SK-N-SH (cell line): ENCODE results near the gene SSTR5. TPM values are rescaled to one million over a fixed set of nuclear protein-coding genes. Genes with fewer than 3 reads are reported as not detected.

ENCODE experiments used
- CTCF ChIA-PET: fragments of 300-600, 350-600 bp; formaldehyde crosslinking; extraction: SDS; loops from one replicate; lab custom pipeline; 2021; lab: Yijun Ruan, JAX
- POLR2A ChIA-PET: fragments of 350-600 bp; sonication (Branson Sonifier 250); formaldehyde crosslinking; extraction: SDS; loops from one replicate; lab custom pipeline; 2020; ENCODE audit warnings: antibody characterized with exemption, inconsistent platforms; lab: Yijun Ruan, JAX
- DNase-seq: peaks from one replicate; pipeline ENCODE4 v3.0.0; 2012
- H2AFZ ChIP-seq: fragments of 200-600 bp; sonication (generic); 2 replicates; pipeline ENCODE4 v1.8.1; 2016; ENCODE audit warnings: antibody characterized with exemption, mild to moderate bottlenecking, low read depth
- H3F3A ChIP-seq: fragments of 200-600 bp; sonication (generic); replicated peaks from 2 replicates; pipeline ENCODE3; 2016; ENCODE audit warnings: antibody characterized with exemption, mild to moderate bottlenecking; ENCODE audit not compliant: insufficient read depth
- H3K27ac ChIP-seq, 2 experiments: fragments of 200-500 bp in 1 of 2; fragments of 200-600 bp in 1 of 2; sonication (Bioruptor generic) in 1 of 2; sonication (generic), shearing (Covaris generic) in 1 of 2; 2 replicates each; pipeline versions ENCODE4 v1.5.1 to v1.6.1; 2014 to 2016; ENCODE audit warnings: low read depth in 2 of 2, inconsistent platforms in 1 of 2, low read length in 1 of 2, mild to moderate bottlenecking in 1 of 2, mixed read lengths in 1 of 2
- H3K27me3 ChIP-seq: fragments of 200-600 bp; sonication (generic), shearing (Covaris generic); 2 replicates; pipeline ENCODE4 v1.6.1; 2016; ENCODE audit warnings: mixed run types; ENCODE audit not compliant: insufficient read depth
- H3K36me3 ChIP-seq, 2 experiments: fragments of 200-500 bp in 1 of 2; fragments of 200-600 bp in 1 of 2; sonication (Bioruptor generic) in 1 of 2; sonication (generic) in 1 of 2; replicated peaks in 1 of 2; 2 replicates each; pipeline versions ENCODE3 to v1.5.1; 2014 to 2016; ENCODE audit warnings: low read length in 1 of 2, mild to moderate bottlenecking in 1 of 2; ENCODE audit not compliant: insufficient read depth in 2 of 2, control insufficient read depth in 1 of 2
- H3K4me1 ChIP-seq, 2 experiments: fragments of 200-500 bp in 1 of 2; fragments of 200-600 bp in 1 of 2; sonication (Bioruptor generic) in 1 of 2; sonication (generic), shearing (Covaris generic) in 1 of 2; 2 replicates each; pipeline versions ENCODE4 v1.5.1 to v1.6.1; 2014 to 2016; ENCODE audit warnings: low read depth in 1 of 2, low read length in 1 of 2, mixed run types in 1 of 2; ENCODE audit not compliant: insufficient read depth in 2 of 2, control insufficient read depth in 1 of 2
- H3K4me2 ChIP-seq: fragments of 200-600 bp; sonication (generic), shearing (Covaris generic); 2 replicates; pipeline ENCODE4 v1.6.1; 2017; ENCODE audit warnings: mixed run types
- H3K4me3 ChIP-seq, 2 experiments: fragments of 200-500 bp in 1 of 2; fragments of 200-600 bp in 1 of 2; sonication (Bioruptor generic) in 1 of 2; sonication (generic), shearing (Covaris generic) in 1 of 2; 2 replicates each; pipeline versions ENCODE4 v1.5.1 to v1.8.1; 2014 to 2016; ENCODE audit warnings: low read depth in 2 of 2, inconsistent platforms in 1 of 2, low read length in 1 of 2, mild to moderate bottlenecking in 1 of 2, mixed read lengths in 1 of 2, moderate library complexity in 1 of 2
- H3K79me2 ChIP-seq: fragments of 200-600 bp; sonication (generic); 2 replicates; pipeline ENCODE4 v1.8.1; 2017; ENCODE audit warnings: mild to moderate bottlenecking; ENCODE audit not compliant: insufficient read depth
- H3K9ac ChIP-seq: fragments of 200-600 bp; sonication (generic); 2 replicates; pipeline ENCODE4 v1.6.1; 2017; ENCODE audit warnings: mixed run types
- H3K9me2 ChIP-seq: fragments of 200-600 bp; sonication (generic); 2 replicates; pipeline ENCODE4 v1.6.1; 2017; ENCODE audit warnings: mixed run types
- H3K9me3 ChIP-seq: fragments of 200-600 bp; sonication (generic); 2 replicates; pipeline ENCODE4 v1.6.1; 2017; ENCODE audit warnings: mixed run types, mild to moderate bottlenecking, moderate library complexity
- H4K20me1 ChIP-seq: fragments of 200-600 bp; sonication (generic); 2 replicates; pipeline ENCODE4 v1.6.1; 2017; ENCODE audit warnings: mild to moderate bottlenecking, mixed run types; ENCODE audit not compliant: insufficient read depth
- EP300 ChIP-seq, 2 experiments: IDR thresholded peaks; 2 replicates each; pipeline versions ENCODE4 v1.4.0 to v1.6.1; 2012; ENCODE audit warnings: borderline replicate concordance in 1 of 2, low read depth in 1 of 2, low read length in 1 of 2
- FOSL2 ChIP-seq: IDR thresholded peaks from 2 replicates; pipeline ENCODE4 v1.4.0; 2012; ENCODE audit warnings: low read depth, mild to moderate bottlenecking, moderate library complexity, borderline replicate concordance
- FOXJ3 ChIP-seq: sonication (generic); formaldehyde crosslinking; IDR thresholded peaks from 2 replicates; pipeline ENCODE4 v1.5.1; 2020; ENCODE audit warnings: mild to moderate bottlenecking, missing genetic modification reagents
- GATA2 ChIP-seq: sonication (generic); formaldehyde crosslinking; IDR thresholded peaks from 2 replicates; pipeline ENCODE4 v1.5.0; 2020; ENCODE audit warnings: mild to moderate bottlenecking, missing genetic modification reagents
- JUND ChIP-seq: IDR thresholded peaks from 2 replicates; pipeline ENCODE4 v1.4.0; 2012
- NFIC ChIP-seq: IDR thresholded peaks from 2 replicates; pipeline ENCODE4 v1.4.0; 2012; ENCODE audit warnings: borderline replicate concordance
- NRF1 ChIP-seq: IDR thresholded peaks from 2 replicates; pipeline ENCODE4 v1.6.1; 2012; ENCODE audit warnings: low read depth, mild to moderate bottlenecking, low read length
- RAD21 ChIP-seq: IDR thresholded peaks from 2 replicates; pipeline ENCODE4 v1.6.1; 2012; ENCODE audit warnings: mild to moderate bottlenecking, low read length
- RFX5 ChIP-seq: IDR thresholded peaks from 2 replicates; pipeline ENCODE4 v1.6.1; 2012; ENCODE audit warnings: mild to moderate bottlenecking, improper control_type of control experiment, low read length
- SIN3A ChIP-seq: IDR thresholded peaks from 2 replicates; pipeline ENCODE4 v1.6.1; 2012; ENCODE audit warnings: low read depth, mild to moderate bottlenecking, low read length, moderate library complexity, borderline replicate concordance
- SMC3 ChIP-seq: IDR thresholded peaks from 2 replicates; pipeline ENCODE4 v1.6.1; 2012; ENCODE audit warnings: low read depth, low read length, improper control_type of control experiment
- TAF1 ChIP-seq: IDR thresholded peaks from 2 replicates; pipeline ENCODE4 v1.6.1; 2012; ENCODE audit warnings: low read depth, mild to moderate bottlenecking, low read length, moderate library complexity, borderline replicate concordance
- YY1 ChIP-seq: IDR thresholded peaks from 2 replicates; pipeline ENCODE4 v1.4.0; 2012; ENCODE audit warnings: low read depth, mild to moderate bottlenecking
- WGBS: methylation state at CpG from one replicate; pipeline ENCODE4 v1.1.6; 2017; ENCODE audit warnings: low lambda C conversion rate; 5-methylcytosine and 5-hydroxymethylcytosine counted together
- polyA plus RNA-seq, 3 experiments: library from polyadenylated mRNA; depleted of rRNA; stranded (reverse); fragments of >200 nt; gene quantifications; 2 replicates each; pipeline ENCODE4 v1.2.3, GENCODE V29; 2012
- TF ChIP-seq, protein P1 (sequence below): IDR thresholded peaks from 2 replicates; pipeline ENCODE4 v1.4.0; 2012; ENCODE audit warnings: low read depth, borderline replicate concordance
- TF ChIP-seq, protein P2 (sequence below): IDR thresholded peaks from 2 replicates; pipeline ENCODE4 v1.4.0; 2012; ENCODE audit warnings: low read depth, borderline replicate concordance

Gene SSTR5
- polyA plus RNA-seq, 1 of the 3 experiments (the other 2 are of a cell fraction), result not detected

DNA sequence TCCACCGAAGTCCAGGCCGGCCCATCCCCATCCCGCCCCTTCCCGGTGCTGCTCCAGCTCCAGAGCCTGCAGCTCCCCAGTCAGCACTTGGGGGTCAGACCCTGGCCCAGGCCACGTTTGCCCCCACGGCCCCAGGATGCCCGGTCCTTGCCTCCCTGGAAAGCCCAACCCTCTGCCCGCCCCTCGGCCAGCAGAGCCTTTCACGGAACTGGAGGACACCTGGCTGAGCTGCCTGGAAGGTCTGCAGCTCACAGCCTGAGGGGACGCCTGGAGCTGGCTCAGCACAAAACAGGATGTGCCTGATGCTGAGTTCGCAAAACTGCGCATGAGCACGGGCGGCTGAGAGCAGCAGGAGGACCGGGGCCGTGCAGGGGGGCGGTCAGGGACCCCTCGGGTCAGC is 29.7 kb upstream of the SSTR5 start:
- DNase-seq, result no peak
- TF ChIP-seq GATA2 (CRISPR knock-in tag), result no peak
- TF ChIP-seq NRF1, result peak; percentile 23; the same call in 1 of the 2 replicates
- POLR2A ChIA-PET, result no interaction called here
- Histone ChIP-seq H2AFZ (no peak overlapping the region), H3K9me2 (no peaks in the 10 kb centered on the region), H3K9me3 (no peaks in the 10 kb centered on the region), H3K27ac (no peak overlapping the region), H4K20me1 (no peaks in the 10 kb centered on the region), H3K36me3 (no peaks in the 10 kb centered on the region), H3K4me3 (no peak overlapping the region), H3K4me1 (no peaks in the 10 kb centered on the region), H3F3A (no peaks in the 10 kb centered on the region), H3K4me2 (no peak overlapping the region), H3K9ac (no peak overlapping the region), H3K79me2 (no peaks in the 10 kb centered on the region), H3K27me3 (peaks cover 70% of the 10 kb centered on the region)
- WGBS, result no CpG with 5 or more reads among the region's 19 CpGs
- CTCF ChIA-PET, result interaction anchor here (9.6 kb wide), 1 partner anchor 14 kb away, joined by 76 read pairs; no protein-coding TSS in a partner anchor

DNA sequence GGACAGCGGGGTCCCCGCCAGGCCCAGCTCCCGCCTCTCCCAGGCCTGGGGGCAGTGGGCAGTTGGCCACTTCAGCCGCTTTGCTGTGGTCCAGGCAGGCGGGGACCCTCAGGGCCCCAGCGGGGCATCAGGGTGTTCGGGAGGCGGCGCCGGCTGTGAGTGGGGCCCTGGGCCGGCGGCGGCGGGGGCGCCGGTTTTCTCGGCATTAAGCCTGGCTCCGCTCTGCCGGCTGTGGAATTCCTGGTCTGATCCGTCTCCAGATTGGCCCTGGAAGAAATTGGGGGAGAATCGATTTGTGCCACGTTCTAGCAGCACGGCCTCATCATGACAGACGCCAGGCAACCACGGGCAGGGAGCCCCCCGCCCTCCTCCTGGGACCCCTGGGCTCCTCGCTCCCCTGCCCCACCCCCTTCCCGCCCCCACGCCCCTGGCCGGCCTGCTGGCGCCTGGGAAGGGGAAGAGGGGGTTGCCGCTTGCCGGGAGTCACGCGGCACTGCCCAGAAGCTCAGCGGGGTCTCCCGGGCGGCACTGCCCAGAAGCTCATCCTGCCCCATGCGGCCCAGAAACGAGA is 28.6 kb upstream of the SSTR5 start:
- Histone ChIP-seq H3K79me2 (no peaks in the 10 kb centered on the region), H3K4me1 (no peaks in the 10 kb centered on the region), H2AFZ (no peak overlapping the region), H4K20me1 (no peaks in the 10 kb centered on the region), H3K36me3 (no peaks in the 10 kb centered on the region), H3K9ac (no peak overlapping the region), H3F3A (no peaks in the 10 kb centered on the region), H3K4me3 (no peak overlapping the region), H3K4me2 (no peak overlapping the region), H3K27ac (no peak overlapping the region), H3K9me3 (no peaks in the 10 kb centered on the region), H3K27me3 (peaks cover 64% of the 10 kb centered on the region), H3K9me2 (no peaks in the 10 kb centered on the region)
- no peak for DNase-seq
- CTCF ChIA-PET, result interaction anchor here (9.6 kb wide), 1 partner anchor 13 kb away, joined by 76 read pairs; no protein-coding TSS in a partner anchor
- TF ChIP-seq YY1 (no peak), TAF1 (no peak), NFIC (no peak), RAD21 (no peak), GATA2 (CRISPR knock-in tag) (no peak), EP300 (IDR thresholded peaks at IDR 0.05; ENCODE audit: borderline replicate concordance in 1 of 2, low read depth in 1 of 2, low read length in 1 of 2) (no peak), SMC3 (no peak), RFX5 (no peak), JUND (no peak), FOXJ3 (no peak), FOSL2 (no peak), SIN3A (no peak)
- TF ChIP-seq, protein P1, sequence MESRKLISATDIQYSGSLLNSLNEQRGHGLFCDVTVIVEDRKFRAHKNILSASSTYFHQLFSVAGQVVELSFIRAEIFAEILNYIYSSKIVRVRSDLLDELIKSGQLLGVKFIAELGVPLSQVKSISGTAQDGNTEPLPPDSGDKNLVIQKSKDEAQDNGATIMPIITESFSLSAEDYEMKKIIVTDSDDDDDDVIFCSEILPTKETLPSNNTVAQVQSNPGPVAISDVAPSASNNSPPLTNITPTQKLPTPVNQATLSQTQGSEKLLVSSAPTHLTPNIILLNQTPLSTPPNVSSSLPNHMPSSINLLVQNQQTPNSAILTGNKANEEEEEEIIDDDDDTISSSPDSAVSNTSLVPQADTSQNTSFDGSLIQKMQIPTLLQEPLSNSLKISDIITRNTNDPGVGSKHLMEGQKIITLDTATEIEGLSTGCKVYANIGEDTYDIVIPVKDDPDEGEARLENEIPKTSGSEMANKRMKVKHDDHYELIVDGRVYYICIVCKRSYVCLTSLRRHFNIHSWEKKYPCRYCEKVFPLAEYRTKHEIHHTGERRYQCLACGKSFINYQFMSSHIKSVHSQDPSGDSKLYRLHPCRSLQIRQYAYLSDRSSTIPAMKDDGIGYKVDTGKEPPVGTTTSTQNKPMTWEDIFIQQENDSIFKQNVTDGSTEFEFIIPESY, result no peak
- TF ChIP-seq, protein P2, sequence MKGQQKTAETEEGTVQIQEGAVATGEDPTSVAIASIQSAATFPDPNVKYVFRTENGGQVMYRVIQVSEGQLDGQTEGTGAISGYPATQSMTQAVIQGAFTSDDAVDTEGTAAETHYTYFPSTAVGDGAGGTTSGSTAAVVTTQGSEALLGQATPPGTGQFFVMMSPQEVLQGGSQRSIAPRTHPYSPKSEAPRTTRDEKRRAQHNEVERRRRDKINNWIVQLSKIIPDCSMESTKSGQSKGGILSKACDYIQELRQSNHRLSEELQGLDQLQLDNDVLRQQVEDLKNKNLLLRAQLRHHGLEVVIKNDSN, result no peak
- POLR2A ChIA-PET, result no interaction called here
- WGBS, result 1% methylated on average over 26 of the region's 40 CpGs
